GM12891 (cell line): Measurements from ENCODE around the gene UNC5A.

Experiments used
- DNase-seq: peaks from one replicate; pipeline ENCODE4 v3.0.0; 2011; ENCODE audit warnings: low spot score; ENCODE audit not compliant: insufficient read length
- FAIRE-seq: peaks from 2 replicates; lab custom pipeline; 2011; peaks lifted over from hg19 to GRCh38; lab: Jason Lieb, UNC
- PAX5 ChIP-seq: IDR thresholded peaks from 2 replicates; pipeline ENCODE4 v1.6.1; 2011; ENCODE audit warnings: low read length, moderate library complexity, mild to moderate bottlenecking; ENCODE audit not compliant: insufficient read depth, severe bottlenecking
- POLR2A ChIP-seq: IDR thresholded peaks from 2 replicates; pipeline ENCODE4 v1.6.1; 2011; ENCODE audit warnings: low read depth, low read length, control low read depth
- POLR2AphosphoS5 ChIP-seq: IDR thresholded peaks from 2 replicates; pipeline ENCODE4 v1.6.1; 2011; ENCODE audit warnings: low read depth, low read length, control low read depth
- POU2F2 ChIP-seq: IDR thresholded peaks from 2 replicates; pipeline ENCODE4 v1.6.1; 2011; ENCODE audit warnings: low read depth, mild to moderate bottlenecking, control low read depth, low read length, moderate library complexity
- SPI1 ChIP-seq: IDR thresholded peaks from 2 replicates; pipeline ENCODE4 v1.6.1; 2011; ENCODE audit warnings: low read depth, low read length, control low read depth
- TAF1 ChIP-seq: IDR thresholded peaks from 2 replicates; pipeline ENCODE4 v1.6.1; 2011; ENCODE audit warnings: low read depth, low read length, control low read depth

UNC5A gene

GRCh38 chr5:176881021-176881749, 70.8 kb downstream of the UNC5A start:
- DNase-seq (no peak), FAIRE-seq (no peak)
- TF ChIP-seq POLR2AphosphoS5 (no peak), TAF1 (no peak), POLR2A (no peak), PAX5 (no peak), SPI1 (no peak), POU2F2 (no peak)

- TF ChIP-seq SPI1: no peak
- no peak for TF ChIP-seq POU2F2
- no peak for TF ChIP-seq PAX5
- no peak for TF ChIP-seq TAF1
- no peak for TF ChIP-seq POLR2AphosphoS5
- no peak for TF ChIP-seq POLR2A
- DNase-seq (no peak), FAIRE-seq (no peak)
These were observed 71.6 kb downstream of the UNC5A start for GRCh38 chr5:176881816-176882566.

GRCh38 chr5:176882567-176882903, 72.2 kb downstream of the UNC5A start:
- no peak for FAIRE-seq
- TF ChIP-seq POU2F2: no peak
- TF ChIP-seq POLR2AphosphoS5: no peak
- no peak for TF ChIP-seq PAX5
- TF ChIP-seq POLR2A: no peak
- TF ChIP-seq TAF1: no peak
- TF ChIP-seq SPI1: no peak
- no peak for DNase-seq

- TF ChIP-seq POU2F2 (no peak), POLR2A (no peak), PAX5 (no peak), POLR2AphosphoS5 (no peak), TAF1 (no peak), SPI1 (no peak)
- FAIRE-seq (no peak), DNase-seq (no peak)
These were observed 73.6 kb downstream of the UNC5A start for GRCh38 chr5:176883700-176884570.

- no peak for TF ChIP-seq POLR2AphosphoS5
- no peak for TF ChIP-seq POLR2A
- no peak for TF ChIP-seq TAF1
- no peak for TF ChIP-seq POU2F2
- TF ChIP-seq PAX5: no peak
- TF ChIP-seq SPI1: no peak
These were observed 74.2 kb downstream of the UNC5A start for GRCh38 chr5:176884571-176884890.

GRCh38 chr5:176886336-176887251, 76.2 kb downstream of the UNC5A start:
- DNase-seq (no peak), FAIRE-seq (no peak)

More at GRCh38 chr5:176884571-176884890, 74.2 kb downstream of the UNC5A start:
- DNase-seq: no peak
- FAIRE-seq: no peak

GRCh38 chr5:176887252-176887849, 77.0 kb downstream of the UNC5A start:
- no peak for FAIRE-seq
- no peak for DNase-seq
- TF ChIP-seq TAF1 (no peak), POLR2A (no peak), POLR2AphosphoS5 (no peak), SPI1 (no peak), PAX5 (no peak), POU2F2 (no peak)

More at GRCh38 chr5:176886336-176887251, 76.2 kb downstream of the UNC5A start:
- TF ChIP-seq POU2F2 (no peak), SPI1 (no peak), POLR2AphosphoS5 (no peak), TAF1 (no peak), PAX5 (no peak), POLR2A (no peak)

- no peak for DNase-seq
- TF ChIP-seq POLR2AphosphoS5 (no peak), POLR2A (no peak), TAF1 (no peak), POU2F2 (no peak), PAX5 (no peak), SPI1 (no peak)
- FAIRE-seq: no peak
These were observed 77.9 kb downstream of the UNC5A start for GRCh38 chr5:176888016-176888864.
